IMR-90 (cell line): ENCODE data around the gene CYP27B1. TPM values are rescaled to one million over a fixed set of nuclear protein-coding genes. Genes with fewer than 3 reads are reported as not detected.
A peak's percentile ranks its signal among the peaks of the same experiment; 100 is the strongest.

Experiments used
- ATAC-seq: fragments of 200-7000 bp; cut with Tn5 transposase; 2 replicates; pipeline ENCODE4 v1.9.1; 2020; ENCODE audit warnings: low read depth, mild to moderate bottlenecking, moderate library complexity
- BruUV-seq: library from RNA; stranded (reverse); fragments of 400-500 nt; replicated peaks from 2 replicates; lab custom pipeline; 2021; lab: Mats Ljungman, UMichigan
- CTCF ChIA-PET: fragments of 300-600 bp; formaldehyde crosslinking; extraction: SDS; loops from one replicate; lab custom pipeline; 2021; ENCODE audit warnings: antibody characterized with exemption; lab: Yijun Ruan, JAX
- POLR2A ChIA-PET: fragments of 300-600 bp; sonication (Branson Sonifier 250); formaldehyde crosslinking; loops from one replicate; lab custom pipeline; 2022; ENCODE audit warnings: antibody characterized with exemption; ENCODE audit not compliant: unreplicated experiment; lab: Charles Lee
- DNase-seq: peaks from one replicate; pipeline ENCODE4 v3.0.0; 2013
- H2AFZ ChIP-seq: replicated peaks from 2 replicates; pipeline ENCODE3; 2013; ENCODE audit warnings: low read length, mild to moderate bottlenecking; ENCODE audit not compliant: poor library complexity
- H2AK5ac ChIP-seq: 2 replicates; pipeline ENCODE4 v1.6.1; 2013; ENCODE audit warnings: low read depth, low read length, inconsistent platforms
- H2AK9ac ChIP-seq: replicated peaks from 2 replicates; pipeline ENCODE3; 2013; ENCODE audit warnings: mild to moderate bottlenecking, low read depth, low read length, moderate library complexity; ENCODE audit not compliant: poor library complexity
- H2BK120ac ChIP-seq: 2 replicates; pipeline ENCODE4 v1.6.1; 2013; ENCODE audit warnings: low read depth, low read length, inconsistent platforms
- H2BK15ac ChIP-seq: 3 replicates; pipeline ENCODE4 v1.6.1; 2013; ENCODE audit warnings: low read depth, low read length, inconsistent platforms
- H2BK20ac ChIP-seq: 2 replicates; pipeline ENCODE4 v1.6.1; 2013; ENCODE audit warnings: low read depth, mild to moderate bottlenecking, inconsistent platforms, low read length, moderate library complexity
- H2BK5ac ChIP-seq: 2 replicates; pipeline ENCODE4 v1.6.1; 2013; ENCODE audit warnings: mild to moderate bottlenecking, low read depth, low read length, inconsistent platforms; ENCODE audit not compliant: poor library complexity, severe bottlenecking
- H3K14ac ChIP-seq: replicated peaks from 2 replicates; pipeline ENCODE4 v1.6.1; 2013; ENCODE audit warnings: low read depth, low read length, inconsistent platforms
- H3K18ac ChIP-seq: 2 replicates; pipeline ENCODE4 v1.6.1; 2013; ENCODE audit warnings: low read depth, low read length, control low read depth
- H3K23ac ChIP-seq: 2 replicates; pipeline ENCODE4 v1.6.1; 2013; ENCODE audit warnings: low read depth, low read length, inconsistent platforms
- H3K27ac ChIP-seq: 2 replicates; pipeline ENCODE4 v1.5.1; 2013; ENCODE audit warnings: mild to moderate bottlenecking, control low read depth, low read length; ENCODE audit not compliant: insufficient read depth
- H3K27me3 ChIP-seq: 2 replicates; pipeline ENCODE4 v1.6.1; 2013; ENCODE audit warnings: low read length; ENCODE audit not compliant: control insufficient read depth, insufficient read depth
- H3K36me3 ChIP-seq: 2 replicates; pipeline ENCODE4 v1.6.1; 2013; ENCODE audit warnings: low read length, mixed read lengths; ENCODE audit not compliant: control insufficient read depth, insufficient read depth
- H3K4ac ChIP-seq: 2 replicates; pipeline ENCODE4 v1.6.1; 2013; ENCODE audit warnings: low read depth, low read length, inconsistent platforms
- H3K4me1 ChIP-seq: 2 replicates; pipeline ENCODE4 v1.6.1; 2013; ENCODE audit warnings: low read length, mixed read lengths; ENCODE audit not compliant: control insufficient read depth, insufficient read depth
- H3K4me2 ChIP-seq: 2 replicates; pipeline ENCODE4 v1.6.1; 2013; ENCODE audit warnings: low read depth, mild to moderate bottlenecking, control low read depth, low read length, moderate library complexity
- H3K4me3 ChIP-seq: 2 replicates; pipeline ENCODE4 v1.5.1; 2013; ENCODE audit warnings: low read depth, mild to moderate bottlenecking, control low read depth, low read length, moderate library complexity; ENCODE audit not compliant: insufficient read depth
- H3K56ac ChIP-seq: 2 replicates; pipeline ENCODE4 v1.6.1; 2013; ENCODE audit warnings: low read length, inconsistent platforms; ENCODE audit not compliant: insufficient read depth; ENCODE audit errors: extremely low read depth
- H3K79me1 ChIP-seq, 2 experiments: 2 replicates each; pipeline ENCODE4 v1.6.1; 2013; ENCODE audit warnings: low read length in 2 of 2, inconsistent platforms in 1 of 2, low read depth in 1 of 2
- H3K9ac ChIP-seq: 2 replicates; pipeline ENCODE4 v1.6.1; 2013; ENCODE audit warnings: low read depth, low read length, control low read depth
- H3K9me1 ChIP-seq: 2 replicates; pipeline ENCODE4 v1.6.1; 2013; ENCODE audit warnings: low read length, inconsistent platforms; ENCODE audit not compliant: insufficient read depth
- H3K9me3 ChIP-seq: 2 replicates; pipeline ENCODE4 v1.6.1; 2013; ENCODE audit warnings: low read length; ENCODE audit not compliant: control insufficient read depth, insufficient read depth
- H4K20me1 ChIP-seq: 2 replicates; pipeline ENCODE4 v1.6.1; 2013; ENCODE audit warnings: low read length, inconsistent platforms; ENCODE audit not compliant: insufficient read depth
- H4K5ac ChIP-seq: 2 replicates; pipeline ENCODE4 v1.6.1; 2013; ENCODE audit warnings: mild to moderate bottlenecking, low read depth, low read length, control low read depth
- H4K8ac ChIP-seq, 2 experiments: 2 replicates each; pipeline ENCODE4 v1.6.1; 2013; ENCODE audit warnings: low read depth in 2 of 2, low read length in 2 of 2, control low read depth in 1 of 2, inconsistent platforms in 1 of 2
- H4K91ac ChIP-seq: 2 replicates; pipeline ENCODE4 v1.6.1; 2013; ENCODE audit warnings: low read depth, low read length, inconsistent platforms; ENCODE audit not compliant: insufficient read depth
- BHLHE40 ChIP-seq: fragments of 150-350 bp; IDR thresholded peaks from 2 replicates; pipeline ENCODE4 v1.6.1; 2016; ENCODE audit warnings: mild to moderate bottlenecking, low read depth, low read length
- ELK1 ChIP-seq: fragments of 150-350 bp; IDR thresholded peaks from 2 replicates; pipeline ENCODE4 v1.6.1; 2016; ENCODE audit warnings: low read depth, mild to moderate bottlenecking, low read length, moderate library complexity, borderline replicate concordance
- FOS ChIP-seq: fragments of 150-350 bp; IDR thresholded peaks from 2 replicates; pipeline ENCODE4 v1.6.1; 2016; ENCODE audit warnings: low read depth, low read length
- MAFK ChIP-seq: IDR thresholded peaks from 2 replicates; pipeline ENCODE4 v1.6.1; 2012; ENCODE audit warnings: low read depth, low read length, improper control_type of control experiment
- MAZ ChIP-seq: IDR thresholded peaks from 2 replicates; pipeline ENCODE4 v1.6.1; 2012; ENCODE audit warnings: low read depth, mild to moderate bottlenecking, low read length, improper control_type of control experiment, moderate library complexity, borderline replicate concordance
- MXI1 ChIP-seq: IDR thresholded peaks from 2 replicates; pipeline ENCODE4 v1.6.1; 2012; ENCODE audit warnings: low read depth, mild to moderate bottlenecking, low read length, moderate library complexity, borderline replicate concordance
- POLR2A ChIP-seq: IDR thresholded peaks from 2 replicates; pipeline ENCODE4 v1.6.1; 2012; ENCODE audit warnings: mild to moderate bottlenecking, low read depth, low read length
- RAD21 ChIP-seq: IDR thresholded peaks from 2 replicates; pipeline ENCODE4 v1.6.1; 2012; ENCODE audit warnings: low read length, improper control_type of control experiment
- RFX5 ChIP-seq: IDR thresholded peaks from 2 replicates; pipeline ENCODE4 v1.8.0; 2012; ENCODE audit warnings: low read depth, mild to moderate bottlenecking, low read length, moderate library complexity
- SMC3 ChIP-seq: fragments of 150-350 bp; IDR thresholded peaks from 2 replicates; pipeline ENCODE4 v1.6.1; 2016; ENCODE audit warnings: low read depth, mild to moderate bottlenecking, antibody characterized with exemption, low read length, moderate library complexity
- WGBS, 2 experiments: methylation state at CpG; one replicate each; pipeline versions ENCODE4 v1.1.5 to v1.1.7; 2013; ENCODE audit warnings: missing lambda C conversion rate in 2 of 2; ENCODE audit not compliant: insufficient read length in 1 of 2; ENCODE audit errors: extremely low coverage in 2 of 2; 5-methylcytosine and 5-hydroxymethylcytosine counted together
- dilution Hi-C: fragments of 300-500 bp; cut with HindIII; formaldehyde crosslinking; loops from one replicate; pipeline ENCODE4 v1.14.3; 2018; ENCODE audit warnings: low sequenced_read_pairs; ENCODE audit not compliant: unreplicated experiment
- in situ Hi-C: fragments of 300-500 bp; cut with MboI; formaldehyde crosslinking; loops from 3 replicates; pipeline ENCODE4 v1.14.3; 2019; ENCODE audit warnings: low sequenced_read_pairs, inconsistent platforms, mixed read lengths
- intact Hi-C: fragments of 100-400 bp; cut with micrococcal nuclease; formaldehyde crosslinking; loops from 2 replicates; pipeline ENCODE4 v1.10.0; 2022
- polyA plus RNA-seq, 3 experiments: library from polyadenylated mRNA; depleted of rRNA; stranded (reverse); fragments of >200 nt; gene quantifications; 2 replicates each; pipeline ENCODE4 v1.2.3, GENCODE V29; 2012; ENCODE audit warnings: low replicate concordance in 1 of 3
- total RNA-seq: library from RNA; depleted of rRNA; stranded (reverse); fragments of >200 nt; gene quantifications from 2 replicates; pipeline ENCODE4 v1.2.3, GENCODE V29; 2012
- TF ChIP-seq, protein P1 (sequence below): fragments of 150-350 bp; IDR thresholded peaks from 2 replicates; pipeline ENCODE4 v1.6.1; 2017; ENCODE audit warnings: mild to moderate bottlenecking, antibody characterized with exemption, low read length, low read depth

The CYP27B1 gene
- total and polyA plus RNA-seq, 2 of the 4 experiments (the other 2 are of a cell fraction) = 0.36 to 1.3 TPM

- no peak for TF ChIP-seq RAD21
- TF ChIP-seq BHLHE40 = peak; percentile 99
- peak; percentile 99 for TF ChIP-seq FOS
Measured at GRCh38 chr12:57751788-57752667, 14.8 kb downstream of the CYP27B1 start, which contains the start of gene CDK4 (continued).

DNA sequence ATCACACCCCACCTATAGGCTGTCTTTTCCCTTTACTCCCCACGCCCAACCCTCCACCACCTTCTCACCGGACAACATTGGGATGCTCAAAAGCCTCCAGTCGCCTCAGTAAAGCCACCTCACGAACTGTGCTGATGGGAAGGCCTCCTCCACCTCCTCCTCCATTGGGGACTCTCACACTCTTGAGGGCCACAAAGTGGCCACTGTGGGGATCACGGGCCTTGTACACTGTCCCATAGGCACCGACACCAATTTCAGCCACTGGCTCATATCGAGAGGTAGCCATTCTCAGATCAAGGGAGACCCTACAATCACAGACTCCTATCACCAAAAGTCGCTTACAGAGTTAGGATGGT lies 15.5 kb downstream of the CYP27B1 start:
- Histone ChIP-seq H2AK9ac (peak overlapping the region; percentile 97), H3K14ac (peak overlapping the region; percentile 97), H2BK15ac (peak overlapping the region; percentile 40; the same call in 1 of the 3 replicates), H2AFZ (peak overlapping the region; percentile 38), H2AK5ac (peak overlapping the region; percentile 90), H3K4ac (peak overlapping the region; percentile 91), H3K36me3 (peaks cover 23% of the 10 kb centered on the region), H3K9me1 (peaks cover 15% of the 10 kb centered on the region), H4K8ac (peak overlapping the region; percentile 56 to 93), H2BK120ac (peak overlapping the region; percentile 21; the same call in 1 of the 2 replicates), H3K23ac (peak overlapping the region; percentile 95), H2BK5ac (peak overlapping the region; percentile 79), H4K5ac (peak overlapping the region; percentile 59), H3K4me3 (peak overlapping the region; percentile 59), H3K4me1 (peaks cover 7% of the 10 kb centered on the region), H3K27me3 (peaks cover 10% of the 10 kb centered on the region), H3K4me2 (peak overlapping the region; percentile 96), H3K9me3 (no peaks in the 10 kb centered on the region), H2BK20ac (no peak overlapping the region), H4K91ac (peak overlapping the region; percentile 73), H3K79me1 (peaks cover 18 to 43% of the 10 kb centered on the region in 2 experiments; a peak in 3 of 4 replicates), H4K20me1 (peaks cover 7% of the 10 kb centered on the region; the same call in 1 of the 2 replicates), H3K27ac (peak overlapping the region; percentile 90), H3K9ac (peak overlapping the region; percentile 88), H3K56ac (peak overlapping the region; percentile 91), H3K18ac (peak overlapping the region; percentile 56)
- dilution Hi-C loops = no loop called here
- 7% methylated on average over 4 of the region's 8 CpGs; no CpG with 5 or more reads in 1 of the 2 experiments for WGBS, 2 experiments
- ATAC-seq (no peak), DNase-seq (no peak)
- CTCF ChIA-PET = interaction anchor here (1.1 kb wide), 1 partner anchor 14 kb away, joined by 3 read pairs; no protein-coding TSS in a partner anchor
- intact Hi-C loops = no loop called here
- POLR2A ChIA-PET = no interaction called here
- in situ Hi-C loops = no loop called here
- TSS peak; percentile 72 for BruUV-seq
- TF ChIP-seq MAFK = no peak
- no peak for TF ChIP-seq FOS
- TF ChIP-seq, protein P1, sequence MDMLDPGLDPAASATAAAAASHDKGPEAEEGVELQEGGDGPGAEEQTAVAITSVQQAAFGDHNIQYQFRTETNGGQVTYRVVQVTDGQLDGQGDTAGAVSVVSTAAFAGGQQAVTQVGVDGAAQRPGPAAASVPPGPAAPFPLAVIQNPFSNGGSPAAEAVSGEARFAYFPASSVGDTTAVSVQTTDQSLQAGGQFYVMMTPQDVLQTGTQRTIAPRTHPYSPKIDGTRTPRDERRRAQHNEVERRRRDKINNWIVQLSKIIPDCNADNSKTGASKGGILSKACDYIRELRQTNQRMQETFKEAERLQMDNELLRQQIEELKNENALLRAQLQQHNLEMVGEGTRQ = no peak
- no peak for TF ChIP-seq BHLHE40
- TF ChIP-seq MXI1 = no peak
- no peak for TF ChIP-seq RFX5
- no peak for TF ChIP-seq SMC3
- no peak for TF ChIP-seq MAZ
- TF ChIP-seq POLR2A = no peak
- no peak for TF ChIP-seq ELK1
